AG10803 (cell line): ENCODE measurements around the gene EPHA10.

Experiments
- DNase-seq: peaks from one replicate; pipeline ENCODE4 v3.0.0; 2010; ENCODE audit warnings: low read depth
- H3K4me3 ChIP-seq: 2 replicates; pipeline ENCODE4 v1.5.1; 2011; ENCODE audit warnings: mild to moderate bottlenecking, low read length, control low read depth
- CTCF ChIP-seq: conservative IDR thresholded peaks from 2 replicates; pipeline ENCODE4 v1.5.1; 2011; ENCODE audit warnings: mild to moderate bottlenecking, low read length, control low read depth, inconsistent platforms

Gene EPHA10

GRCh38 chr1:37765916-37766664 lies 1.2 kb upstream of the EPHA10 start:
- no peak overlapping the region for H3K4me3 ChIP-seq
- no peak for TF ChIP-seq CTCF
- no peak for DNase-seq

GRCh38 chr1:37764414-37764825 lies 500 bp downstream of the EPHA10 start:
- peak; percentile 11 for DNase-seq
- H3K4me3 ChIP-seq: no peak overlapping the region
- no peak for TF ChIP-seq CTCF

GRCh38 chr1:37763791-37764413 lies 1.0 kb downstream of the EPHA10 start:
- H3K4me3 ChIP-seq: no peak overlapping the region
- TF ChIP-seq CTCF: no peak
- no peak for DNase-seq

GRCh38 chr1:37762516-37762915 lies 2.4 kb downstream of the EPHA10 start:
- no peak for DNase-seq
- TF ChIP-seq CTCF: no peak
- H3K4me3 ChIP-seq: no peak overlapping the region

- DNase-seq: no peak
- H3K4me3 ChIP-seq: no peak overlapping the region
- no peak for TF ChIP-seq CTCF
Measured at GRCh38 chr1:37761416-37762095, 3.4 kb downstream of the EPHA10 start.

DNA sequence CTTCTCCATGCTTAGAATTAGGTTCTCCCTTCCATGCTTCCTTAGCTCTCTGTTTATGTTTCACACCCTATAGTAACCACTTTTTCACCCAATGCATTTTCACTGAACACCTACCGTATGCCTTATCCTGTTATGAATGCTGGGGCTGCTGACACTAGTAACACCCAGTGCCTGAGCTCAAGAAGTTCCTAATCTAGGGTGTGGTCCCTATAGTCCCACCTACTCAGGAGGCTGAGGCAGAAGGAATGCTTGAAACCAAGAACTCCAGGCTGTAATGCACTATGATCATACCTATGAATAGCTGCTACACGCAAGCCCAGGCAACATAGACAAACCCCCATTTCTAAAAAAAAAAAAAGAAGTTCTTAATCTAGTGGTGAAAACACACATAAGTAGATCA lies 5.5 kb downstream of the EPHA10 start:
- H3K4me3 ChIP-seq: no peak overlapping the region

More for the DNA sequence above, 5.5 kb downstream of the EPHA10 start:
- no peak for TF ChIP-seq CTCF
- DNase-seq: no peak
